Sigmoid colon (tissue), 4 donors: ENCODE results near the gene DNAJA3.

Source experiments
- EP300 ChIP-seq, 4 donors: sonication (generic); formaldehyde crosslinking; IDR thresholded peaks; one replicate each; pipeline ENCODE4 v1.6.1; 2017; ENCODE audit warnings: antibody characterized with exemption in 4 of 4
- POLR2A ChIP-seq, 2 donors: fragments of 450-650 bp; IDR thresholded peaks; one replicate each; pipeline ENCODE4 v1.6.1; 2016; ENCODE audit warnings: antibody characterized with exemption in 2 of 2, mild to moderate bottlenecking in 2 of 2, moderate library complexity in 2 of 2
- POLR2AphosphoS5 ChIP-seq, 4 donors: sonication (generic); formaldehyde crosslinking; IDR thresholded peaks; one replicate each; pipeline ENCODE4 v1.6.1; 2017; ENCODE audit warnings: antibody characterized with exemption in 4 of 4
- TF ChIP-seq, protein P1 (sequence below), 4 experiments: fragments of 450-650 bp in 3 of 4; fragments of 200-600 bp in 1 of 4; IDR thresholded peaks; one replicate each; pipeline ENCODE4 v1.5.1; 2016 to 2019; ENCODE audit warnings: antibody characterized with exemption in 4 of 4, mild to moderate bottlenecking in 3 of 4, moderate library complexity in 2 of 4

DNA sequence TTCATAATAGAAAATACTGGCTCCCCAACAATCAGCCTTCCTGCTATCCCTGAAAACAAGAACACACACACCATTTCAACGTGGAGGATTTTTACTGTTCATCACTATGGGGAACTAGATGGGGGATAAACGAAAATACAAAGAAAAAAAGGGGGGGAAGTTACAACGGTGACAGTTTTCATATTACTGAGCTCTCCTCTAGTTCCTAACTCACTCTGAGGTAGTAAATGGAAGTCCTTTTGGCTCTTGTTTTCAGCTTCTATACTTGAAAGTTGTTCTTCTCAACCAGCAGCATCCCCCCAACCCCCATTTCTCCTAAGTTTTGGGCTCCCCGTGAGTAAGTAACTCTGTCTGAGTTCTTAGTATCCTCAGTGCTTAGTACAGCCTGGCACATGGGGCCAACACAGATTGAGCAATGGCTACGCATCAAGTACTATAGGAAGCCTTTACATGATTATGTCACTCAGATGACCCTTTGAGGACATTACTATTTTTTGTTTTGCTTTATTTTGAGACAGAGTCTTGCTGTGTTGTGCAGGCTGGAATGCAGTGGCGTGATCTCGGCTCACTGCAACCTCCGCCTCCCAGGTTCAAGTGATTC is 5.1 kb upstream of the DNAJA3 start:
- TF ChIP-seq, protein P1, sequence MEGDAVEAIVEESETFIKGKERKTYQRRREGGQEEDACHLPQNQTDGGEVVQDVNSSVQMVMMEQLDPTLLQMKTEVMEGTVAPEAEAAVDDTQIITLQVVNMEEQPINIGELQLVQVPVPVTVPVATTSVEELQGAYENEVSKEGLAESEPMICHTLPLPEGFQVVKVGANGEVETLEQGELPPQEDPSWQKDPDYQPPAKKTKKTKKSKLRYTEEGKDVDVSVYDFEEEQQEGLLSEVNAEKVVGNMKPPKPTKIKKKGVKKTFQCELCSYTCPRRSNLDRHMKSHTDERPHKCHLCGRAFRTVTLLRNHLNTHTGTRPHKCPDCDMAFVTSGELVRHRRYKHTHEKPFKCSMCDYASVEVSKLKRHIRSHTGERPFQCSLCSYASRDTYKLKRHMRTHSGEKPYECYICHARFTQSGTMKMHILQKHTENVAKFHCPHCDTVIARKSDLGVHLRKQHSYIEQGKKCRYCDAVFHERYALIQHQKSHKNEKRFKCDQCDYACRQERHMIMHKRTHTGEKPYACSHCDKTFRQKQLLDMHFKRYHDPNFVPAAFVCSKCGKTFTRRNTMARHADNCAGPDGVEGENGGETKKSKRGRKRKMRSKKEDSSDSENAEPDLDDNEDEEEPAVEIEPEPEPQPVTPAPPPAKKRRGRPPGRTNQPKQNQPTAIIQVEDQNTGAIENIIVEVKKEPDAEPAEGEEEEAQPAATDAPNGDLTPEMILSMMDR (IDR thresholded peaks at IDR 0.05): no peak
- no peak for TF ChIP-seq POLR2AphosphoS5 (IDR thresholded peaks at IDR 0.05)
- no peak for TF ChIP-seq EP300 (IDR thresholded peaks at IDR 0.05)
- TF ChIP-seq POLR2A (IDR thresholded peaks at IDR 0.05): no peak
